SJCRH30 (cell line): ENCODE data around the gene CTNNA3. TPM values are rescaled to one million over a fixed set of nuclear protein-coding genes. Genes with fewer than 3 reads are reported as not detected.
A peak's percentile ranks its signal among the peaks of the same experiment; 100 is the strongest.

Source experiments
- DNase-seq, 2 experiments: peaks; one replicate each; pipeline ENCODE4 v3.0.0-alpha.2; 2015 to 2020
- H3K27ac ChIP-seq: fragments of 250-450 bp; sonication (Bioruptor Pico); 2 replicates; pipeline ENCODE4 v1.5.1; 2020; ENCODE audit warnings: mild to moderate bottlenecking, moderate library complexity
- H3K27me3 ChIP-seq: fragments of 250-450 bp; sonication (Bioruptor Pico); 2 replicates; pipeline ENCODE4 v1.5.1; 2020; ENCODE audit warnings: mild to moderate bottlenecking, moderate library complexity
- H3K36me3 ChIP-seq: fragments of 250-450 bp; sonication (Bioruptor Pico); 2 replicates; pipeline ENCODE4 v1.5.1; 2020; ENCODE audit warnings: mild to moderate bottlenecking, moderate library complexity
- H3K4me1 ChIP-seq: fragments of 250-450 bp; sonication (Bioruptor Pico); 2 replicates; pipeline ENCODE4 v1.5.1; 2020; ENCODE audit warnings: mild to moderate bottlenecking, moderate library complexity
- H3K4me3 ChIP-seq: fragments of 250-450 bp; sonication (Bioruptor Pico); 2 replicates; pipeline ENCODE4 v1.5.1; 2020; ENCODE audit warnings: mild to moderate bottlenecking, moderate library complexity
- H3K9me3 ChIP-seq: fragments of 250-450 bp; sonication (Bioruptor Pico); replicated peaks from 2 replicates; pipeline ENCODE4 v1.5.1; 2020; ENCODE audit warnings: mild to moderate bottlenecking, moderate library complexity
- total RNA-seq: library from RNA; depleted of rRNA; stranded (reverse); fragments of >200 nt; shearing (Covaris generic); gene quantifications from 2 replicates; pipeline ENCODE4 v1.2.3, GENCODE V29; 2014

CTNNA3 gene
- total RNA-seq, 1 experiment from 2014 or later = 2.7 TPM

DNA sequence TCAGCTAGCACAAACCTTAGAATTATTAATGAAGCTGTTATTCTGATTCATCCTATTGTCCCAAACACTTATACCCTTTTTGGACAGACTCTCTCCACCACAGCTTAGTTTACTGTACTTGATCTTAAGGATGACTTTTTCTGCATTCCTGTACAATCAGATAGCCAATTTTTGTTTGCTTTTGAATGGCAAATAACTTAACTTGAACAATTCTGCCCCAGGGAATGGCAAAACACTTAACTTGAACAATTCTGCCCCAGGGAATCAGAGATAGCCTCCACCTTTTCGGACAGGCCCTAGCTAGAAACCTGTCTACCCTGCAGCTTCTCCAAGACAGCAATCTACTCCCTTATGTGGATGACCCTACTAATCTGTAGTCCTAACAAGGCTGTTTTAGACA lies 1438.2 kb downstream of the CTNNA3 start:
- H3K27me3 ChIP-seq = no peaks in the 10 kb centered on the region
- no peaks in the 10 kb centered on the region for H3K4me1 ChIP-seq
- no peaks in the 10 kb centered on the region for H3K36me3 ChIP-seq
- H3K27ac ChIP-seq = no peak overlapping the region
- no peak overlapping the region for H3K4me3 ChIP-seq
- no peak for DNase-seq
- no peaks in the 10 kb centered on the region for H3K9me3 ChIP-seq

DNA sequence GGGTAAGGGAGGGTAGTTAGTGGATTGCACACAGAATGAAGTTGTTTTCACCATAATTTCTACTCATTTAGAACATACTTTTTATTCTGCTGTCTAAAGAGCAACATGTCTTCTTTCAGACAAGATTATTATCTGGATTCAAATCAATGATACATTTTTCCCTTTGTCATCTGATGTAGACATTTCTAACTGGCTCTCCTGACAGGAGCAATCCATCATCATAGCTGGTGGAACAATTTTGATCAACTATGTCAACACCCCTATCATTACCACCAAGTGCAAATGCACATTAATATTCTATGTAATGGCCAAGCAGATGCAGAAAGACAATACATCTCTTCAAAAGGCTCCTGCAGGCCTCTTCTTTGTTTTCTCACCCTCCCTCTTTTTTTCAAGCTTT lies 1443.0 kb downstream of the CTNNA3 start:
- no peak for DNase-seq
- Histone ChIP-seq H3K36me3 (no peaks in the 10 kb centered on the region), H3K4me1 (no peaks in the 10 kb centered on the region), H3K27ac (no peak overlapping the region), H3K9me3 (no peaks in the 10 kb centered on the region), H3K27me3 (no peaks in the 10 kb centered on the region), H3K4me3 (no peak overlapping the region)

DNA sequence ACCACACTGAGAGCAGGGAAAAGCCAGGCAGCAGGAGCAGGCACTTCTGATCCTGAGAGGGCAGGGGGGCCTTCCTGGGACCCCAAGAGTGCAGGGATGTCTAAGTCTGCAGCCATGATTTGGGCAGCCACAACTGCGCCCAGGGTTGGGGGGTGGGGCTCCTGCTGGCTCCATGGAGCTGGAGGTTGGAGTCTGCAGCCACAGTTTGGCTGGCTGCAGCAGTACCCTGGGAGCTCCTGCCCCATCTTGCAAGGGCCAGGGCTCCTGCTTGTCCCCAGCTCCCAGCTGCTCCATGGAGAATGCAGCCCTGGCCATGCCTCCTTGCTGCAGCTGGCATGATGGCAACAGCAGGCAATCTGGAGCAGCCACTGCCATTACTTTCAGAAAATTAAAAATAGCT lies 1449.8 kb downstream of the CTNNA3 start:
- no peak overlapping the region for H3K4me3 ChIP-seq
- H3K27me3 ChIP-seq = no peaks in the 10 kb centered on the region
- DNase-seq = no peak
- no peak overlapping the region for H3K27ac ChIP-seq
- H3K4me1 ChIP-seq = no peaks in the 10 kb centered on the region
- H3K9me3 ChIP-seq = no peaks in the 10 kb centered on the region
- H3K36me3 ChIP-seq = no peaks in the 10 kb centered on the region

DNA sequence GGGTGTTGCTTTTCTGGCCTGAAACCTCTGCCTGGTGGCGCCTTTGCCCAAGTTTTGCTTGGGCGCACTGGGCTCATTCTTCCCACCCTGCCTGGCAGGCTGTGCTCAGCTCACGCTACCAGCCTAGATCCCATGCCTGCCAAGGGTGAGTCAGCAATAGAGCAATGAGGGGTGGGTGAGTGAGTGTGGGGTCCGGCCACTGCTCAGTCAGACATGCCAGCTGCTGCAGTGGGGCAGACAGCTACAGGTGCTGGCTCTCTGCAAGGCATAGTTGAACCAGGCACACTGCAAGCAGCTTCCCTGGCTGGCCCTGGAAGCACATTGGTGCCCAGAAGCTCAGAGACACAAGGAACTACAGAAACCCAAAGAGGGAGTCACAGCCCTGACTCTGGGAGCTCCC lies 1451.0 kb downstream of the CTNNA3 start:
- no peak overlapping the region for H3K4me3 ChIP-seq
- H3K27me3 ChIP-seq = no peaks in the 10 kb centered on the region
- H3K27ac ChIP-seq = no peak overlapping the region
- H3K36me3 ChIP-seq = no peaks in the 10 kb centered on the region
- H3K4me1 ChIP-seq = no peaks in the 10 kb centered on the region
- no peaks in the 10 kb centered on the region for H3K9me3 ChIP-seq
- peak in 1 of 2 experiments; percentile 1 for DNase-seq

DNA sequence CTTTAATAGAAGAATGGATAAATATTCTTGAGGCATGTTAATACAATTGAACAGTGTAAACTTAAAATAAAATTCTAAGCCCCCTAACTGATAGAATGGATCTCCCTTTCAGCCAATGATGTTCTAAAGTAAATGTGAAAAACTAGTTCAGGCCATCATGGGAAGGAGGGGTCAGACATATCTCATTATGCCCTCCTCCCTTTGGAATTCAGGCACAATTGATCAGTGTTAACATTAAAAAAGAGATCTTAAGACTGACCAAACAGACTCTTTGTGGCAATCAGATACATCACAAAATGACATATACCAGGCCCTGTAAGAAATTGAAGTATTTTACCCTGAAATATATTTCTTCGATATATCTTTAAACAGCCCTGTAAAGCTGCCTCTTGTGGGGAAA lies 1453.1 kb downstream of the CTNNA3 start:
- H3K9me3 ChIP-seq = no peaks in the 10 kb centered on the region
- H3K4me3 ChIP-seq = no peak overlapping the region
- no peak overlapping the region for H3K27ac ChIP-seq
- H3K36me3 ChIP-seq = no peaks in the 10 kb centered on the region
- no peaks in the 10 kb centered on the region for H3K4me1 ChIP-seq
- H3K27me3 ChIP-seq = no peaks in the 10 kb centered on the region
- DNase-seq = no peak

DNA sequence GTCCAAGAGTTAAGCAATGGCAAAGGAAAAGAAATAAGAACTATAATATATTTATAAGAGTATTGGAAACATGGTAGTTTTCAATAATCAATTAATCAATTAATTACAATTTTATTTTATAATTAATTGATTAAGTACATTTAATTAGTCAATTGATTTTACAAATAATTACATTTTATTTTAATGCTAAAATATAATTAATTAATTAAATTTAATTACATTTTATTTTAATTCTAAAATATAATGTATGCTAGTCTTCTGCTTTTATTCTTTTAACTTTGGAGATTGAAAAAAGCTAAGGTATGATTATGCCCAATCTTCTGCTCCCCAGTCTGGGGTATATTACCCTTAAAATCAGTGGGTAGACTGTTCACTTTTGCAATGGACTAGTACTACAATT lies 1456.9 kb downstream of the CTNNA3 start:
- DNase-seq = no peak
- Histone ChIP-seq H3K27ac (no peak overlapping the region), H3K4me1 (no peaks in the 10 kb centered on the region), H3K4me3 (no peak overlapping the region), H3K9me3 (no peaks in the 10 kb centered on the region), H3K27me3 (no peaks in the 10 kb centered on the region), H3K36me3 (no peaks in the 10 kb centered on the region)

DNA sequence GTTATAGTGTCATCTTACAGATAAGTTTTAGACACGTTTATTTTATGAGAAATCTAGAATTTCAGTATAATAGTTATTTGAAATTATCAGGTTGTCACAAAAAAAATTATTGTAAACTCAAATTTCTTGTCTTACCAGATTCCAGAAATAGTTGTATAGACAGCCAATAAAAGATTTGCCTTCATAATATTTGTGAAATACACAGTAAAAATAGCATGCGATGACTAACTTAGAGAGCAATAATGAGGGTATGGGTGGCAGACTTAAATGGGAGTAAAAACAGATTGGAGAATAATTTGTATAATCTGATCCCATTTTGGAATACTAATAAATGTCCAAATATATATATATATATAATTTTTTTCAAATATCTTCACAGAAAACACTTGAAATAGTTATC lies 1457.7 kb downstream of the CTNNA3 start:
- H3K9me3 ChIP-seq = no peaks in the 10 kb centered on the region
- DNase-seq = no peak
- H3K27ac ChIP-seq = no peak overlapping the region
- H3K4me3 ChIP-seq = no peak overlapping the region
- H3K4me1 ChIP-seq = no peaks in the 10 kb centered on the region
- H3K36me3 ChIP-seq = no peaks in the 10 kb centered on the region
- H3K27me3 ChIP-seq = no peaks in the 10 kb centered on the region

DNA sequence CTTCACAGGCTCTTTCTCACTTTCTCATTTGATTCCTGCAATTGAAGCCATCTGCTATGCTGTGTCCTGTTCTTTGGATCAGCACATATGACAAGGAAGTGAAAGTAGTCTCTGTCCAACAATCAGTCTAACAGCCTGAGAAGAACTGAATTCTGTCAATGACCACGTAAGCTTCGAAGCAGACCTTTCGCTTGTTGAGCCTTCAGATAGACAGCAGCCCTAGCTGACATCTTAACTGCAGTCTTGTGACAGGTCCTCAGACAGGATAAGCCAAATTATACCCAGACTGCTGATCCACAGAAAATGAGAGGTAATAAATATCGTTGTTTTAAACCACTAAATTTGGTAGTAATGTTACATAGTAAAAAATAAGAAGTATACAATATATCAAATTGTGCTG lies 1461.1 kb downstream of the CTNNA3 start:
- no peak for DNase-seq

DNA sequence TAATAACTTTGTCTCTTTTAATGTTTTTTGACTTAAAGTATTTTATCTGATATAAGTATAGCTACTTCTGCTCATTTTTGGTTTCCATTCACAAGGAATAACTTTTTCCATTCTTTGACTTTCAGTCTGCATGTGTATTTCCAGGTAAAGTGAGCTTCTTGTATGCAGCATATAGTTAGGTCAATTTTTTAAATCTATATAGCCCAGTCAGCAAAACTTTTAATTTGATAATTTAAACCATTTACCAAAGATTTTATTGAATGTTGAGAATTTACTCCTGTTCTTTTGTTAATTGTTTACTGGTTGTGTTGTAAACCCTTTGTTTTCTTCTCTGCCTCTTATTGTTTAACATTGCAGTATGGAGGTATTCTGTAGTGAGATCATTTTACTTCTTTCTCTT lies 1467.1 kb downstream of the CTNNA3 start:
- Histone ChIP-seq H3K36me3 (no peaks in the 10 kb centered on the region), H3K4me1 (no peaks in the 10 kb centered on the region), H3K4me3 (no peak overlapping the region), H3K9me3 (no peaks in the 10 kb centered on the region), H3K27me3 (no peaks in the 10 kb centered on the region), H3K27ac (no peak overlapping the region)
- no peak for DNase-seq

More for the DNA sequence above, 1461.1 kb downstream of the CTNNA3 start:
- Histone ChIP-seq H3K27me3 (no peaks in the 10 kb centered on the region), H3K9me3 (no peaks in the 10 kb centered on the region), H3K4me1 (no peaks in the 10 kb centered on the region), H3K27ac (no peak overlapping the region), H3K36me3 (no peaks in the 10 kb centered on the region), H3K4me3 (no peak overlapping the region)

DNA sequence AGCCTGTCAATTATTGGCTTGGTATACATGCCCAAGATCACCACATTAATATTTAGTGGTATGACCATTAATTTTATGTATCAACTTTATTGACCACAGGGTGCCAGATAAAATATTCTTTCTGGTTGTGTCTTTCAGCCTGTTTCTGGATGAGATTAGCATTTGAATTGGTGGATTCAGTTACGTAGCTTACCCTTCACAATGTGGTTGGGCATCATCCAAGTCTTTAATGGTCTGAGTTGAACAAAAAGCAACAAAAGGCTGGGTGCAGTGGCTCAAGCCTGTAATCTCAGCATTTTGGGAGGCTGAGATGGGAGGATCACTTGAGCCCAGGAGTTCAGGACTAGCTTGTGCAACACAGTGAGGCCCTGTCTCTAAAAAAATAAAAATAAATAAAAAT lies 1472.3 kb downstream of the CTNNA3 start:
- no peaks in the 10 kb centered on the region for H3K9me3 ChIP-seq
- no peak overlapping the region for H3K27ac ChIP-seq
- H3K4me1 ChIP-seq = no peaks in the 10 kb centered on the region
- H3K36me3 ChIP-seq = no peaks in the 10 kb centered on the region
- H3K27me3 ChIP-seq = no peaks in the 10 kb centered on the region
- no peak overlapping the region for H3K4me3 ChIP-seq
- DNase-seq = no peak

DNA sequence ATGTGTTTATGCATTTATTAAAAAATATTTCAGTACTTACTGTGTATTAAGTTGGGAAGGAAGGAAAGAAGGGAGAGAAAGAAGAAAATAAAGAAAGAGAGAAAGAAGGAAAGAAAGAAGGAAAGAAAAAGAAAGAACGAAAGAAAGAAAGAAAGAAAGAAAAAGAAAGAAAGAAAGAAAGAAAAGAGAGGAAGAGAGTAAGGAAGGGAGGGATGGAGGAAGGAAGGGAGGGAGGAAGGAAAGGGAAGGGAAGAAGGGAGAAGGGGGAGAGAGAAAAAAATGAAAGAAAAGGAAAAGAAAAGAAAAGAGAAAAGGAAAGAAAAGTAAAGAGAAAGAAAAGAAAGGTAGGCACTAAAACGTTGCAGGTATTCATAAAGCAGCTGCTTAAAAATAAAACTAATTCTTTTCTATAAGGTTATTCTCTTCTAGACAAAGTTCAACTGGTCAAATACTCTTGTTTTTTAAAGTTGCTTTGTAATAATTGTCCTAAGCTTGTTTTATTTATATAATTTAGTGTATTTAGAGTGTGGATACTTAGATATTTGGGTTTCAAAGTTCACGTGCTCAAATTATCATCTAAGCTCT lies 1473.4 kb downstream of the CTNNA3 start:
- no peak for DNase-seq
- Histone ChIP-seq H3K27ac (no peak overlapping the region), H3K4me3 (no peak overlapping the region), H3K4me1 (no peaks in the 10 kb centered on the region), H3K36me3 (no peaks in the 10 kb centered on the region), H3K27me3 (no peaks in the 10 kb centered on the region), H3K9me3 (no peaks in the 10 kb centered on the region)

DNA sequence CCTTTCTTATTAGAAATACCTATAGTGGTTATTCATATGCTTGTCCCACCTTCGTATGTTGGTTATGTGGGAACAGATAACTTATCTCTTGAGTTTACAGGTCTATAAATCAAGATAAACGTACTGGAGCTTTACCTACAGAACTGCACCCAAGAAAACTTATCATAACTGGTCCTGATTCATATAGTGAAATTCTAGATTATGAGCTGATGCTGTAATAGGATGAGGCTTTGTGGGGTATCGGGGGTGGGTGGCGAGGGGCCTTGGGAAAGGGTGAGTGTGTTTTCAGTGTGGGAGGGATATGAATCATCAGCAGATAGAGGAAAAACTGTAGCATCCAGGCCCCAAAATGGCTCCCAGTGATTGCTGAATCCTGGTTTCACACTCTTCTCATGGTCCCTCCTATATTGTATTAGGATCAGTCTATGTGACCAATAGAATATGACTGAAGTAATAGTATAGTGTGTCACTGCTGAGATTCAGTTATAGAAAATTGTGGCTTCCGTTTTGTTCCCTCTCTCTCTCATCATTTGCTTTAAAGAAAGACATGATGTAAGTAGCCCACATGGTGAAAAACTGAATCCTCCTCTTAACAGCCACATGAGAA lies 1476.9 kb downstream of the CTNNA3 start:
- Histone ChIP-seq H3K36me3 (no peaks in the 10 kb centered on the region), H3K27me3 (no peaks in the 10 kb centered on the region), H3K4me3 (no peak overlapping the region), H3K27ac (no peak overlapping the region), H3K4me1 (no peaks in the 10 kb centered on the region), H3K9me3 (no peaks in the 10 kb centered on the region)
- no peak for DNase-seq

DNA sequence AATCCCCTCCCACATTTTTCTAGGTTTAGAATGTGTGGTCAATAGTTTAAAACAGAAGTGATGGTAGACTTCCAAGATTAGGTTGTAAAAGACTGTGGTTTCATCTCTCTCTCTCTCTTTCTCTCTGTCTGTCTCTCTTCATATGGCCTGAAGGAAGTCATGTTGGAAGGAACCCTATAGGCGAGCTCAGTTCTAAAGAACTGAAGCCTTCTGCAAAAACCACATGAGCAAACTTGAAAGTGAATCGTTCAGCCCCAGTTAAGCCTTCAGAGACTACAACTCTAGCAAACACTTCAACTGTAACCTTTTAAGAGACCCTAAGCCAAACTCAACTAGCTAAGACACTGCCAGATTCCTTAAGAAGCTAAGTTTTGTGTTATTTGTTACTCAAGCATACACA lies 1477.7 kb downstream of the CTNNA3 start:
- no peak overlapping the region for H3K27ac ChIP-seq
- H3K36me3 ChIP-seq = no peaks in the 10 kb centered on the region
- no peak for DNase-seq
- no peaks in the 10 kb centered on the region for H3K27me3 ChIP-seq
- no peaks in the 10 kb centered on the region for H3K4me1 ChIP-seq
- H3K4me3 ChIP-seq = no peak overlapping the region
- H3K9me3 ChIP-seq = no peaks in the 10 kb centered on the region

DNA sequence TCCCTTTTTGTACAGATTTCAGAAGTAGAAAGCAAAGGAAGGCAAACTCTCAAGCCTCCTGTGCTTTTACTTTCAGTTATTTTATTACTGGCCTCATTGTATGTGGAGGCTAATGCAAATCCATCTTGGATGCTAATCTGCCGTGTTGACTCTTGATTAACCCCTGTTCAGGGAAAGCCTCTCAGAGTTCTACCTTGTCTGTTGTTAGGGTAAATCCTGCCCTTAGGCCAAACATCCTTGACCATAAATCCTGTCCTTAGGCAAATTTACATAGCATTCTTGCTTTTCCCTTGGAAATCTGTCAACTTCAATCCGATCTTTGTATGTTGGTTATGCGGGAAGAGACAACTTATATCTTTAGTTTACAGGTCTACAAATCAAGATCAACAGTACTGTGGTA lies 1480.1 kb downstream of the CTNNA3 start:
- DNase-seq = peak in 1 of 2 experiments; percentile 42
- H3K4me3 ChIP-seq = no peak overlapping the region
- H3K27me3 ChIP-seq = no peaks in the 10 kb centered on the region
- H3K36me3 ChIP-seq = no peaks in the 10 kb centered on the region
- H3K9me3 ChIP-seq = no peaks in the 10 kb centered on the region
- H3K4me1 ChIP-seq = no peaks in the 10 kb centered on the region
- H3K27ac ChIP-seq = no peak overlapping the region

DNA sequence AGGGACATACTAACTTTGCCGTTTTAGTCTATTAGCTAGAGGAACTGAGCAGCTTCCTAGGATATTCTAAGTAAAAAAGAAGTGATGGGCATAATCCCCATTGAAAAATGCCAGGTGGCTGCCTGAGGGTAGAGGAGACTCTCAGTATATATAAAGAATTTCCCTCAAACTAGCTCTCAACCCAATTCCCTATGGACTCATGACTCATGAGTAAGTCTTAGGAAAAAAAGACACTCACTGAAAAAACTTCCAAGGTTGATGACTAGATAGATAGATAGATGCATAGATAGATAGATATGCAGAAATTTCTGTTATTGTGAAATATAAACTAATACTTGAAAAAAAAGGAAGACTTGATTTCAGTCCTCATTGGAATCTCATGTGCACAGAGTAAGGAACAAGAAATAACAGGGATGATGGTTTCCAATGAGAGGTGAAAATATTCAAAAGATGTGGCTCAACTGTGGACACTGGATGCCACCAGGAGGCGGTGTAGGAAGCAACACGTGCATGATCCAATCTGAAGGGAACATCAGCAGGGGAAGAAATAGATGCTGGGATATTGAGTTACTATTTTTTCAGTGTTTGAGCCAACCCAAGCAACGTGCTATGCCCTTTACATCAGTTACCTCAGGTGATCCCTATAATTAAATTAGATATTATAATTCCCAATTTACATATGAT lies 1481.1 kb downstream of the CTNNA3 start:
- Histone ChIP-seq H3K27me3 (no peaks in the 10 kb centered on the region), H3K4me1 (no peaks in the 10 kb centered on the region), H3K36me3 (no peaks in the 10 kb centered on the region), H3K4me3 (no peak overlapping the region), H3K9me3 (no peaks in the 10 kb centered on the region), H3K27ac (no peak overlapping the region)
- DNase-seq = peak in 1 of 2 experiments; percentile 31

DNA sequence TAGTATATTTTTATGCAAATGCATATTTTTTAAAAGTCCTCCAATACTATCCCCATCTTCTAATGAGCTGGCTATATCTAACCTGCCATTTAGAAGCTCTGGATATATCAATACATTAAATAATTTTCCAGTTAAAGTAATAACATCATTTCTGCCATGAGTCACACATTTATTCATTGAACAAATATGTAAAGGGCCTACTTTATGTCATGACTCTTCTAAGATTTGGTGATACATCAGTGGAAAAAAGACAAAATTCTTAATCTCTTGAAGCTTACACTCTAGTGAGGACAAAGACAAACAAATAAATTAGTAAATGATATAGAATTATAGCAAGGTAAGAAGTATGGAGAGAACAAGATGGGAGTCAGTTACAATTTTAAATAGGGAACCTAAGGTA lies 1487.0 kb downstream of the CTNNA3 start:
- H3K4me1 ChIP-seq = no peaks in the 10 kb centered on the region
- H3K27ac ChIP-seq = no peak overlapping the region
- DNase-seq = no peak
- no peak overlapping the region for H3K4me3 ChIP-seq
- no peaks in the 10 kb centered on the region for H3K36me3 ChIP-seq
- H3K9me3 ChIP-seq = no peaks in the 10 kb centered on the region
- H3K27me3 ChIP-seq = no peaks in the 10 kb centered on the region
